Measurements from ENCODE around the gene ITGAX.

Gene ITGAX

DNA sequence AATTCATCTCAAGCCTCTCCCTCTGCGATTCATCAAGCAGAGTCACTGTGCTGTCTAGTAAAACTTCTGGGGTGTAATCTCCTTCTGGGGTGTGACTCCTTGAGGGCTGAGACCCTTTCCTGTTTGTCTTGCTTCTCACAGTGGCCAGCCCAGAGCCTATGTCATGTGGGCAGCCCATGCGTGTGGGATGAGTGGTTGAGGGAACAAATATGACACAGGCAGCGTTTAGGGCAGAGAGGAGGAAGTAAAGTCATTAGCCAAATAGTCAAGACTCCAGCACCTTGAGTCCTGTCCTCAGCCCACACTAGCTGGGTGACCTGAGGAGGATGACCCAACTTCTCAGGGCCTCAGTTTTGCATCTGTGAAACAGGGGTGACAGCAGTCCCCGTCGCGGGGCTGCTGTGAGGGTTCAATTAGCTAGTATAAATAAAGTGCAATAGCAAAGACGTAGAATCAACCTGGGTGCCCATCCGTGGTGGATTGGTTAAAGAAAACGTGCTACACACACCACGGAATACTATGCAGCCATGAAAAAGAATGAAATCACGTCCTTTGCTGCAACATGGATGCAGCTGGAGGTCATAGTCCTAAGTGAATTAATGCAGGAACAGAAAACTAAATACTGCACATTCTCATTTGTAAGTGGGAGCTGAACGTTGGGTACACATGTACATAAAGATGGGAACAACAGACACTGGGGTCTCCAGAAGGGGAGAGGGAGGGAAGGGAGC lies 4.5 kb upstream of the ITGAX start:
- DNase-seq: no peak

DNA sequence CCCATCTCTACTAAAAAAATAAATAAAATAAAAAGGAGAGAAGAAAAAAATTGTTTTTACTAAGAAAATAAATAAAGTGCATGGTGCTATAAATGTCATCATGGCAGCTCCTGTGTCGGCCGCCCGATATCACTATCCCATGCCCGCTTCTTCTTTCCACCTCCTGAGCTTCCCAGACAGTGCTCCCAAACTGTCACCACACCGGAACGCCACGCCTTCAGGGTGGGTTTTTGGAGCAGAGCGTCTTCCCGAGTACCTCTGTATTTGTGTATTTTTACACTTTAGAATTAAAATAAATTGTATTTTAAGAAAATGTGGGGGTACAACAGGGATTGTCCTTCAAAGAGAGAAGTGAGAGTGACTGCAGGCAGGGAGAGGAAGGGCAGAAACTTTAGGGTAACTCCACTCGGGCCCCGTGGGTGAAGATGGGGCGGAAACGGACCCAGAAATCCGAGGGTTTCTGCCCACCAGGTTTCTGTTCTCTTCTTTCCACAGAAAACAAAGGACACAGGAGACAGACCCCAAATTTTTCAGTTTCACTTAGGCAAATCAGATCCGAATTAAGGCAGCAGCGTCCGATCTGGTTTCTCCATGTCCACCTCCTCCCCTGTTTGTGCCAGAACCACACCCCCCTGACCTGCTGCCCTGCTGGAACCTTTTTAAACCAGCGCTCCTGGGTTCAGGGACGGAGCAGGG lies 3.6 kb upstream of the ITGAX start:
- no peak for DNase-seq

DNA sequence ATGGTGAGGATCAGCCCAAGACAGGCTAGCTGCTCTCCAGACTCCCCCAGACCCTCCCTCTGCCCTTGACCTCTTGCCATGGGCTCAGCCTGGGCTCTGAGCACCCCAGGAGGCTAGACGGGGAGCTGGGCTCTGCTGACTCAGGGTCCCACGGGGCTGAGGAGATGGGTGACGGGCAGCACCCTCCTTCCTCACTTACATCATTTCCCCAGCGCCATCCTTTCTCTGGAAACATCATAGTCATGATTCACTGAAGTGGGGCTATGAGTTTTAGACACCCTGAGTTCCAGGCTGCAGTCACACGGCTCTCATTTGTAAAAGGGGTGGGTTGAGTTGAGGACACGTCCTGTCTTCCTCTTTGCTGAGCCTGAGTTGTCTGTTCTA lies 3.0 kb upstream of the ITGAX start:
- DNase-seq: no peak

DNA sequence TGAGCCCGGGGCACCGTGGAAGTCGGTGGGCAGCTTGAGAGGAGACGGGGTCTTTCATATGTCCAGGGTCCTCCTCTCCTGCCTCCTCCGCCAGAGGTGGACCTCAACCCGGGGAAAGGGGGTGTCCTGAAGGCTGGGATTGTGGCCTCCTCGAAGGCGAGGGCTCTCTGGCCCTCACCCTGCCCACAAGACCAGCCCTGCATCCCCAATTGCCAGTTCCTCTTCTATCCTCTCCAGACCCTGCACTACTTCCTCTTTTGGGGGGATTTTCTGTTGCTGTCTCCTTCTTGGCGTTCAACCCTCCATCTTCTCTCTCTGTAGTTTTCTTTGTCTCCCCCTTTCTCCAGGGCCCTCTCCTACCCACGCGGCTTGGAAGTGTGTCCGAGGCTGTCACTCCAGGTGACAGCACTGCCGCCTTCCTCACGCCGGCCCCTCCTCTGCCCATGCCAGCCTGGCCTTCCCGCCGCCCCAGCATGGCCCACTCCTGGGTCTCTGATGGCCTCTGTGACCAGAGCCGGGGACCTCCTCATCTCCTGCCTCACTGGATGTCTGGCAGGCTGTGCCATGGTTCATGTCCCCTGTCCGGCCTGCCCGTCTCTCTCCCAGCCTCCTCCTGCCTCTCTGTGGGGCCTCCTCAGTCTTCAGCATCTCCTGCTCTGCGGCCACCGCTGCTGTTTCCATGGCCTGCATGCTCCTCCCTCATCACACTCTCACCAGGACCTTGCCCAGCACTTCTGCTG lies 2.4 kb upstream of the ITGAX start:
- DNase-seq: no peak

DNA sequence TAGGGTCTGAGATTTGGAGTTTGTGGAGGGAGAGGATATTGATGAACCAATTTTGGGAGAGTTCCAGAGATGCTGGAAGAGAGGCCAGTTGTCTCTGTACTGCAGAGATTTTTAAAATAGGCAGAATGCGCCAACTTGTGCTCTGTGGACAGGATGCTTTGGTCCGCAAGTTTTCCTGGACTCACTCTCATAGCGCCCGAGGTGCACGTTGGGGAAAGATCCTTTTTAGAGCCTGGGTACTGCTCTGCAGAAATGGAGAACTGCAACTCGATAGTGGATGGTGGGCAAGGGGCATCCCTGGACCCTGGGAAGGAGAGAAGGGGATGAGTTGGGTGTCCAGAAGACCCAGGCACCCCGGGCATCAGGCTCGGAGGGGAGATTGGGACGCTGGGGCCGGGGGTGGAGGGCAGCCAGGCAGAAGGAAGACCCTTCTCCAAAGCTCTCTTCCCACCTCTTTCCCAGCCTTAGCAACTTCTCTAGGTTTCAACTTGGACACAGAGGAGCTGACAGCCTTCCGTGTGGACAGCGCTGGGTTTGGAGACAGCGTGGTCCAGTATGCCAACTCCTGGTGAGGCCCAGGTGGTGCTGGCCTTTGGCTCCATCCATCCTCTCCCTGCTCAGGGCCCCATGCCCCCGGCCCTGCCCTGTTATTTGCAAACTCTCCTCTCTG lies 590 bp downstream of the ITGAX start:
- no peak for DNase-seq

DNA sequence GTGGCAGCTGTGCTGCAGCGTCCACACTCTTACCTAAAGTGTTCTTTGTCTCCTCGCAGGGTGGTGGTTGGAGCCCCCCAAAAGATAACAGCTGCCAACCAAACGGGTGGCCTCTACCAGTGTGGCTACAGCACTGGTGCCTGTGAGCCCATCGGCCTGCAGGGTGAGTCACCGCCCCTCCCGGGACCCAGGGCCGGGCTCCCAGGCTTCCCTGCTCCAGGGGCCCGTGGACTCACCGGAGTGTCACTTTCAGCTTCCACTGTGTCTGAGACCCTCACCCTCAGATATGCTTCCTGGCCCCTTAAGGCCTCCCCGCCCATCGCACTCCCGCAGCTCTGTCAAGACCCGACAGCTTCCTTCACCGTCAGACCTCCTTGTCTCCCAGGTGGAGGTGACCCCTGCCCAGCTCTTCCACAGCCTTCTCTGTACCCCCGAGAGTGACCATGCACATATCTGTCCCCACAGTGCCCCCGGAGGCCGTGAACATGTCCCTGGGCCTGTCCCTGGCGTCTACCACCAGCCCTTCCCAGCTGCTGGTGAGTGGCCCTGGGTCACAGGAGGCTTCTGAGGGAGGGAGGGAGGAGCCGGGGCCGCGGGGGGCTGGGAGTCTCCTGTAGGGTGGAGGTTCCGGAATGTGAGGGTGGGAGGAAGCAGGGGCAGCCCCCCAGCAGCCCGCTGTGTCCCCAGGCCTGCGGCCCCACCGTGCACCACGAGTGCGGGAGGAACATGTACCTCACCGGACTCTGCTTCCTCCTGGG lies 1.8 kb downstream of the ITGAX start:
- DNase-seq: no peak

DNA sequence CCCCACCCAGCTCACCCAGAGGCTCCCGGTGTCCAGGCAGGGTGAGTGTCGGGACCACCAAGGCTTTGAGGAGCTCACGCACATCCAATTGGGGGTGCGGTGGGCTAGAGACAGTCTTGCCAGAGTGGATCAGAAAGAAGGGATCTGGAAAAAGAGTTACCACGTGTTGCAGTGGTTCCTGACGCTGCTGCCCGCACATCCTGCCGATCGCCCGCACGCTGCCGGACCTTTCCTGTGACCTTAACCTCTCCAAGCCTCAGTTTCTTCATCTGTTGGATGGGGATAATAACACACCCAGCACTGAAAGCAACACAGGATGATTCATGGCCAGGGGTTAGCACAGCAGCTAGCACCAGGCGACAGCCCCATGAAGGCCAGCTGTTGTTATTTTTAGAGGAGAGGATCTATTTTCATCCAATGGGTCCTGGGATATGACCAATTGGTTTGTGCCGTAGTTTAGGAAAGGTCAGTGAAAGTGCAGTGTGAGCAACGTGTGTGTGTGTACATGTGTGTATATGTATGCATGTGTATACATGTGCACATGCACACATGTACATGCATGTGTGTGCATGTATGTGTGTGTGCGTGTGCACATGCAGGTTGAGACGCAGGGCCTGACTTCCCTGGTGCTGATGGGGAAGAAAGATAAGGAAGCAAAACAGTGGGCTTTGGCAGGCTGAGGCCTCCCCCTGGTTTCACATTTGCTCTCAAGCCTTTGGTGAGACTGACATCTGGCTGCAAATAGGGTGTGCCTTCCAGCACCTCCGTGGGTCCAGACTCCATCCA lies 2.5 kb downstream of the ITGAX start:
- no peak for DNase-seq

DNA sequence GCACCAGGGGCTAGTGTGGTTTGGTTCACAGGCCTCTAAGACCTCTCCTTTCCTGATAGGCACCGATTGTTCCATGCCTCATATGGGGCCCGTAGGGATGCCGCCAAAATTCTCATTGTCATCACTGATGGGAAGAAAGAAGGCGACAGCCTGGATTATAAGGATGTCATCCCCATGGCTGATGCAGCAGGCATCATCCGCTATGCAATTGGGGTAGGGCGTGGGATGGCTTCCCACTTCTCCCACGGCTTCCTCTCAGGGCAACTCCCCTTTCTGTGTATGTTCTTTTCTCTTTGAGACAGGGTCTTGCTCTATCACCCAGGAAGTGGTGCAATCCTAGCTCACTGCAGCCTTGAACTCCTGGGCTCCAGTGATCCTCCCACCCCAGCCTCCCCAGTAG lies 5.3 kb downstream of the ITGAX start:
- no peak for DNase-seq

DNA sequence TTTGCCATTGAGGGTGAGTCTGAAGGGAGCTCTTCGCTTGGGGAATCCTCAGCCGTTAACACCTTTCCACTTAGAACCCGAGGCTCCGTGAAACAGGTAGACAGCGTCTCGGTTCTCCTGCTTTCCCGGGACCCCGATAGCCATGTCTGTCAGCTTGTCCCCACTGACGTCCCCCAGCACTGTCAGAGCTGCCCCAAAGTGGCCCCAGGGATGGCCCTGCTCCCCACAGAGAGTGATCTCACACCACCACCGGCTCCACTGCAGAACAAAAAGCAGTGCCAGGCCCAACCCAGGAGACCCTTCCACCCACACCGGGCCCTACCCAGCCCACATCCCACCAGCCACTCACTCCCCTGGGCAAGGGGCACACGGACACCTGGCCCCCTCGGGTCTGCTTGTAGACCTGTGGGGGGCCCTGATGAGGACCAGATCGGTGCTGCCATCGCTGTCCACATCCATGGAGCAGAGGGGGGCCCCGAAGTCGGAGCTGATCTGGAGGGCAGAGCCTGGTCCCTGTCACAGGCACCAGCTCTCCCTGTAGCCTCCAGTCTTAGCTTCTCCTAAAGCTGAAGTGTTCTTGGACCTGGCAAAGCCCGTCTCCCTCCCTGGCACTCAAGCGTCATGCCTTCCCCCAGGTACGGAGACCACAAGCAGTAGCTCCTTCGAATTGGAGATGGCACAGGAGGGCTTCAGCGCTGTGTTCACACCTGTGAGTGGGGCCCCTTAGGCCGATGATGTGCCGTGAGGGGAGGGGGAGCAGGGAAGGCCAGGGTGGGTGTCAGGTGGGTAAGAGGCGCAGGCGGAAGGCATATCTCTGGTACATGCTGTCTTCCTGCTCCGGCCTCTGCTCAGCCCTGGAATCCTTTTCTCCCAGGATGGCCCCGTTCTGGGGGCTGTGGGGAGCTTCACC lies 6.5 kb downstream of the ITGAX start:
- DNase-seq: no peak

DNA sequence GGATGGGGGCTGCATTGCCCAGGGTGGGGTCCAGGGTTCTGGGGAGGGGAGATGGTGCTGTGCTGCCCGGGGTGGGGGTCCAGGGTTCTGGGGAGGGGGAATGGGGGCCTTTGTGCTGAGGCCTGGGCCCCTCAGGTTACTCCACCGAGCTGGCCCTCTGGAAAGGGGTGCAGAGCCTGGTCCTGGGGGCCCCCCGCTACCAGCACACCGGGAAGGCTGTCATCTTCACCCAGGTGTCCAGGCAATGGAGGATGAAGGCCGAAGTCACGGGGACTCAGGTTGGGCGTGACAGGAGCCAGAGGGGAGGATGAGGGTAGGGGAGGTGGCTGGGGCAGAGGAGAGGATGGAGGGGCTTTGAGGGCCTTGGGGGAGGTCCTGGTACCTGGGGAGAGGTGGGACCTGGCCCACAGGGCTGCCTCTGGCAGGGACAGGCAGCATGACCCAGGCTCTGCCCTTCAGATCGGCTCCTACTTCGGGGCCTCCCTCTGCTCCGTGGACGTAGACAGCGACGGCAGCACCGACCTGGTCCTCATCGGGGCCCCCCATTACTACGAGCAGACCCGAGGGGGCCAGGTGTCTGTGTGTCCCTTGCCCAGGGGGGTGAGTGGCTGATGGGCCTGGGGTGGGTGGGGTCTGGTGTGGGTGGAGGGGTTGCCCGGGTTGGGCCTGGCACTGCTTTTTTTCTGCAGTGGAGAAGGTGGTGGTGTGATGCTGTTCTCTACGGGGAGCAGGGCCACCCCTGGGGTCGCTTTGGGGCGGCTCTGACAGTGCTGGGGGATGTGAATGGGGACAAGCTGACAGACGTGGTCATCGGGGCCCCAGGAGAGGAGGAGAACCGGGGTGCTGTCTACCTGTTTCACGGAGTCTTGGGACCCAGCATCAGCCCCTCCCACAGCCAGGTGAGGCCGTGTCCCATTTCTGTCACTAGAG lies 7.8 kb downstream of the ITGAX start:
- no peak for DNase-seq

DNA sequence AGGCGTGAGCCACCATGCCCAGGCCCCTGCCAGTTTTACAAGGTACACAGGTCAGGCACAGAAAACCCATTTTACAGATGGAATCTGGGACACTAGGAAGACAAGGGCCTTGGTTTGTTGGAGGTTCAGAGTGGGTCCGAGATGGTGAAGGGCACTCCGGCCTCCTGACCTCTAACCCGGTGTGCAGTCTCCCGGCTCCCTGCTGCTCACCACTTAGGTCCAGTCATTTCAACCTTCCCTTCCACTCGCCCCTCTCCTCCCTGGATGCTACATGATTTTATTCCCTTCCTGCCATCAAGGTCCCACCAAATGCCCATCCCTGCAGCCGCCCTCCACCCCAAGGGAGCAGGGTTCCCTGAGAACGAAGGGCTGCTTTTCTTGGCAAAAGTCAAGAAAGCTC lies 8.7 kb downstream of the ITGAX start:
- DNase-seq: no peak

DNA sequence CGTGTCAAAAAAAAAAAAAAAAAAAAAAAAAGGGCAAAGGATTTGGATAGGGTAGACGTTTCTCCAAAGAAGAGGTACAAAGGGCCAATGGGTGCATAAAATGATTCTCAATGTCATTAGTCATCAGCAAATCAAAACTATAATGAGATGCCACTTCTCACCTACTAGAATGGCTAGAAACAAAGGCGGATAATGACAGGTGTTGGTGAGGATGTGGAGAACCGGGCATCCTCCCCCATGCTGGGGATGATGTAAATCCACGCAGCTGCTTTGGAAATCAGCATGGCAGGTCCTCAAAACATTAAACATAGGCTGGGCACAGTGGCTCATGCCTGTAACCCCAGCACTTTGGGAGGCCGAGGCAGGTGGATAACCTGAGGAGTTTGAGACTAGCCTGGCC lies 9.4 kb downstream of the ITGAX start:
- DNase-seq: no peak

DNA sequence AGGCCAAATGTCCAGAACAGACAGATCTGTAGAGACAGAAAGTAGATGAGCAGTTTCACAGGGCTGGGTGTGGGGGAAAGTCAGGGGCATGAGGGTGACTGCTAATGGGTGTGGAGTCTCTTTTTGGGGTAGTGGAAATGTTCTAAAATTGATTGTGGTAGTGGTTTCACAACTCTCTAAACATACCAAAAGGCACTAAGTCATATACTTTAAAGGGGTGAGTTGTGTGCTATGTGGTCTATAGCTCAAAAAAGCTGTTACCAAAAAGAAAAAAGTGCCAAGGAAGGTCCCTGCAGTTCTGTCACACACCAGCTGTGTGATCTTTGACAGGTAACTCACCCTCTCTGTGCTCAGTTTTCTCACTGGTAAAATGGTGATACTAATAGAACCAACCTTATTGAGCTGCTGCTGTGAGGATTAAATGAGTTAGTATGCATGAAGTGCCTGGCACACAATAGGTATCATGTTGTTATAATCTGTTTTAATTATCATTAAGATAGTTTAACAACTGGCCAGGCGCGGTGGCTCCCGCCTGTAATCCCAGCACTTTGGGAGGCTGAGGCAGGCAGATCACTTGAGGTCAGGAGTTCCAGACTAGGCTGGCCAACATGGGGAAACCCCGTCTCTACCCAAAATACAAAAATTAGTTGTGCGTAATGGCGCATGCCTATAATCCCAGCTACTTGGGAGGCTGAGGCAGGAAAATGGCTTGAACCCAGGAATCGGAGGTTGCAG lies 10.3 kb downstream of the ITGAX start:
- no peak for DNase-seq

DNA sequence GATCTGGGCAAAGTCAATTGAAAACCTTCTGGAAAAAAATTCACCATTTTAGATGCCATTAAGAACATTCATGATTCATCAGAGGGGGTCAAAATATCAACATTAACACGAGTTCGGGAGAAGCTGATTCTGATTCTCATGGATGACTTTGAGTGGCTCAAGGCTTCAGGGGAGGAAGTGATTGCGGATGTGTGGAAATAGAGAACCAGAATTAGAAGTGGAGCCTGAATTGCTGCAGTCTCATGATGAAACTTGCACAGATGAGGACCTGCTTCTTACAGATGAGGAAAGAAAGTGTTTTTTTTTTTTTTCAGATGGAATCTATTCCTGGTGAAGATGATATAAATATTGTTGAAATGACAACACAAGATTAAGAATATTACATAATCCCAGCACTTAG lies 12.9 kb downstream of the ITGAX start:
- DNase-seq: no peak

DNA sequence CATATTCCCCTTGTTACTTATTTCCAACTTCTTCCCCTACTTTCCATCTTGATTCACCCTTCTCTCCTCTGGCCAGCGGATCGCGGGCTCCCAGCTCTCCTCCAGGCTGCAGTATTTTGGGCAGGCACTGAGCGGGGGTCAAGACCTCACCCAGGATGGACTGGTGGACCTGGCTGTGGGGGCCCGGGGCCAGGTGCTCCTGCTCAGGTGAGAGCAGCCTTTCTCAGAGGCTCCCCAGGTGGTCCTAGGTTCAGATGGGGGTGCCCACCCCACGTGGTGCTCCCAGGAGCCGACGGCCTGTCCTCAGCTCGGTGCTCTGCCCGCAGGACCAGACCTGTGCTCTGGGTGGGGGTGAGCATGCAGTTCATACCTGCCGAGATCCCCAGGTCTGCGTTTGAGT lies 16.0 kb downstream of the ITGAX start:
- DNase-seq: no peak

DNA sequence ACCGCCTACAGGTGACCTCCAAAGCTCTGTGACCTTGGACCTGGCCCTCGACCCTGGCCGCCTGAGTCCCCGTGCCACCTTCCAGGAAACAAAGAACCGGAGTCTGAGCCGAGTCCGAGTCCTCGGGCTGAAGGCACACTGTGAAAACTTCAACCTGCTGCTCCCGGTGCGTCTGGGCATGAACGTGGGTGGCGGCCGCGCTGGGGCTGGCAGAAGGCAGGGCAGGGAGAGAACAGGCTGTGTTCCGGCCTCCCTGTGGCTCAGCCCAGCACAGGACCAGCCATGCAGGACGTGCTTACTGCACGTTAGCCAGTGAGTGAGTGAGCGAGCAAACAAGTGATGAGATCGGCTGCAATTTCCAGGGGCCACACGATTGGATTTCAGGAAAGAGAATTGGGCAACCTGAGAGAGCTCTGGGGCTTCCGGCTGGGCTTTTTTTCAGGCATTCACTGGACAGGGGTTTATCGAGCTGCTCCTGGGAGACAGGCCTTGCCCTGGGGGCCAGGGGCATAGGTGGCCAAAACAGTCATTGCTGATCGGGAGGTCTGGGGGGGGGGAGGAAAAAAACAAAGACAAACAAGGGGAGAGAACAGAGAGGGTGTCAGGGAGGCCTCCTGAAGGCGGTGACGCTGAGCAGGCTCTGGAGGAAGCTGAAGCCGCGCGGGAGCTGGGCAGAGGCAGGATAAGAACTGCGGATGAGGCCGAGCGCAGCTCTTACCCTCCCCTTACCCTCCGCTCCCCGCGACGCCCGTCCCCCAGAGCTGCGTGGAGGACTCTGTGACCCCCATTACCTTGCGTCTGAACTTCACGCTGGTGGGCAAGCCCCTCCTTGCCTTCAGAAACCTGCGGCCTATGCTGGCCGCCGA lies 16.9 kb downstream of the ITGAX start:
- DNase-seq: no peak

DNA sequence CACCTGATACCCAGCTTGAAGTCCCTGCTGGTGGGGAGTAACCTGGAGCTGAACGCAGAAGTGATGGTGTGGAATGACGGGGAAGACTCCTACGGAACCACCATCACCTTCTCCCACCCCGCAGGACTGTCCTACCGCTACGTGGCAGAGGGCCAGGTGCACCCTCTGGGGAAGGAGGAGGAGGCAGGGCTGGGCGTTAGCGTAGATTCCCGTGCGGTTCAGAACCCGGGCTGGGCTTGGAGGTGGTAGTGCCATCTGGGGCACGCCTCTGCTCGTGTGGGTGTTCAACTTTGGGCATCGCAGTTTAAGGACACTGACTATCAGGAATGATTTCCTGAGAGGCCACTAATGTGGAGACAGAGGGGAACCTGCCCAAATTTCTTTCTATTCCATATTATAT lies 18.3 kb downstream of the ITGAX start:
- no peak for DNase-seq

DNA sequence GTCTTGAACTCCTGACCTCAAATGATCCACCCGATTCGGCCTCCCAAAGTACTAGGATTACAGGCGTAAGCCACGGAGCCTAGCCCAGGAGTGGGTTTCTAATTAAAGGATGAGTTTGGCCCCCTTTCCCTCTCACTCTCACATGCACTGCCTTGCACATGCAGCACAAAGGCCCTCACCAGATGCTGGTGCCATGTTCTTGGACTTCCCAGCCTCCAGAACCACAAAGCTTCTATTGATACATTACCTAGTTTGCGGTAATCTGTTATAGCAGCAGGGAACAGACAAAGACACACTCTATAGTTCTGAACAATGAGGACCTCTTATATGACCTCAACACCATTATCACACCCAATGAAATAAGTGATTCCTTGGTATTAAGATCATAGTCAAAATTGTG lies 20.3 kb downstream of the ITGAX start:
- DNase-seq: no peak
